Epidermal melanocyte (primary cell): ENCODE results near the gene CNNM2.
"Not testable (repeated sequence)": the region's sequence is repeated elsewhere in the genome, so short reads cannot be mapped to it uniquely, and the experiment has no call there.

ENCODE experiments used
- DNase-seq: peaks from one replicate; pipeline ENCODE4 v3.0.0; 2011; ENCODE audit warnings: low spot score; ENCODE audit not compliant: insufficient read length

CNNM2 gene

DNA sequence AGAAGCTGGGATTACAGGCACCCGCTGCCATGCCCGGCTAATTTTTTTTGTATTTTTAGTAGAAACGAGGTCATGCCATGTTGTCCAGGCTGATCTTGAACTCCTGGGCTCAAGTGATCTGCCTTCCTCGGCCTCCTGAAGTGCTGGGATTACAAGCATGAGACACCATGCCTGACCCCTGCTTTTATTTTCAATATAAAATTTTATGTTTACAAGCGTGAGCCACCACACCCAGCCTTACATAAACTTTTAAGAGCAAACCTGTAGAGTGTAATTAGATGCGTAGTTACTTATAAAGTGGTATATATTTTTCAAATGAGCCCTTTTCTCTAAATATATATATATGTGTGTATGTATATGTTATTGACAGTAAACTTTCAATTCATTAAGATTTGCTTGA lies 8.7 kb downstream of the CNNM2 start:
- no peak for DNase-seq

DNA sequence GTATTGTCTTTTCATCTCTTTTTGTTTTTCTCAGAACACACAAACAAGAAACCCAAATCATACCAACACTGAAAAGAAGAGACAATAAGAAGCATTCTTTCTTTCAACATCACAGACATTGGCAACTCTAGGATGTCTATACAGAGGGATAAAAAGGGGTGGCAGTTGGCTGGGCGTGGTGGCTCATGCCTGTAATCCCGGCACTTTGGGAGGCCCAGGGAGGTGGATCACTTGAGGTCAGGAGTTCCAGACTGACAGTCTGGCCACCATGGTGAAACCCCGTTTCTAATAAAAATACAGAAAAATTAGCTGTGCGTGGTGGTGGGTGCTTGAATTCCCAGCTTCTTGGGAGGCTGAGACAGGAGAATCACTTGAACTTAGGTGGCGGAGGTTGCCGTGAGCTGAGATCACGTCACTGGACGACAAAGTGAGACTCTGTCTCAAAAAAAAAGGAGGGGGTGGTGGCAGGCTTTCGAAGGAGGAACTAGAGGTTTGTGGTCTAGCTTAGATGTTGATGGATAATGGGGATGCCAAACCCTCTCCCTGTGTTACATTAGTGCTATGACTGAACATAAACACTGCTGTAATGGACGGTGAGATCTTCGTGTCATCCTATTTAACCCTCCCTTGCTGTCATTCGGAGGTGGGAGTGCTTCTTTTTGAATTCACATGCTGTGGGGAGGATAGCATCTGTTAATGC lies 9.4 kb downstream of the CNNM2 start:
- no peak for DNase-seq

- not testable (repeated sequence) for DNase-seq
Measured at GRCh38 chr10:102928442-102928841, 10.3 kb downstream of the CNNM2 start.

GRCh38 chr10:102930720-102931119 lies 12.6 kb downstream of the CNNM2 start:
- no peak for DNase-seq

GRCh38 chr10:102931643-102932042 lies 13.5 kb downstream of the CNNM2 start:
- no peak for DNase-seq

GRCh38 chr10:102935505-102935904 lies 17.4 kb downstream of the CNNM2 start:
- DNase-seq: no peak

DNA sequence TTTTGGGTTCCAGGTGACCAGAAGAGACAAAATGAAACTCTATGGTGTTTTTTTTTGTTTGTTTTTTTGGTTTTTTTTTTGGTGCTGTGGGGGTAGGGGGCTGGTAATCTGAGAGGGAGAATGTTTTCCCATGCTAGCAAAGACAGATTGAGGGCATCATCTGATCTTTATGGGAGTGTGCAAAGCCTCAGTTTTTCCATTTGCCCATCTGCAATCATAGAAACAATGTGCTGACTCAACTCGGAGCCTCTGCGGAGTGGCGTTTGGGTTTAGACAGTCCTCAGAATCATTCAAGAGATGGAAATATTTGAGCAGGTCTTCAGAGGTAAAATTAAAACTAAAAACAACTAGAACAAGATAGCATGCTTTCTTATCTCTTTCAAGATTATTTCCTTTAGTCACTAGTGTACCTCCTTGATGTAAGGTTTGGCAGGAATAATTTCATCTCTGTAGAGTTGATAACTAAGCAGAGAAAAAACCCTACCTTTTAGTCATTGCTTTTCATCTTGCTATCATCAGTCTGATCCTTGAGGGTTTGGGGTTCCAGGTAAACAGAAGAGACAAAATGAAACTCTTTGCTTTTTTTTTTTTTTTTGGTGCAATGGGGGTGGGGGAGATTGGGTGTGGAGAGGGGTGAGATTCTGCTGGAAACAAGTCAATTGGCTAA lies 18.0 kb downstream of the CNNM2 start:
- DNase-seq: no peak

DNA sequence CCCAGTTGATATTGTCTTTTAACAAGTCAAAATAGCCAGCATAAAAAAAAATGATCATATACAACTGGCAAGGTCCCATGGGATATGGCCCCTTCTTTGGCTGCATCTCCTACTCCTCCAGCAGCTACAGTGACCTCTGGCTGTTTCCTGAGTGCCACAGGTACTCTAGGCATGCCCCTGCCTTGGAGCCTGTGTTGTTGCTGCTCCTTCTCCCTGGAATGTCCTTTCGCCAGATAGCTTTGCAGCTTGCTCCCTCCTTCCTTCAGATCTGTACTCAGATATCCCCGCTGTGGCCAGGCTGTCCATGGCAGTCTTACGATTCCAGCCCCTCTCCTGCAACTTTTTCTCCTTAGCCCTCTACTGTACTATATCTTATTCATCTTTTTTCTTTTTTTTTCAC lies 23.3 kb downstream of the CNNM2 start:
- DNase-seq: no peak

GRCh38 chr10:102945449-102945848 lies 27.4 kb downstream of the CNNM2 start:
- no peak for DNase-seq

- DNase-seq: no peak
Measured at GRCh38 chr10:102945962-102946361, 27.9 kb downstream of the CNNM2 start.

GRCh38 chr10:102946992-102947391 lies 28.9 kb downstream of the CNNM2 start:
- no peak for DNase-seq

DNA sequence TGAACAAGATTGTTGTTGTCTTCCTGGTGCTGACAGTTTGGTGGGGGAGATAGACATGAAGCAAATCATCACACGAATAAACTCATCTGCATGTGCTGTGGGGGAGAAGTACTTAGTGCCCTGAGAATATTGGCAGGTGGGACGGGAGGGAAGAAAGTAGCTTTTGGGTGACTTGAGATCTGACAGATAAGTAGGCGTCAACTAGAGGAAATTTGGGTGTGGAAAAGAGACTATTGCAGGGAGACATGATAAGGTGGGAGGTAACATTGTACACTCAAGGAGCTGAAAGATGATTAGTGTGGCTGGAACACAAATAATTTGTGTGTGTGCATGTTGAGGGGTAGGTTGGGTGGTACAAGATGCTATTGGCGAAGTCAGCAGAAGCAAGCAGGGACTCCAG lies 30.1 kb downstream of the CNNM2 start:
- DNase-seq: no peak

GRCh38 chr10:102948786-102949185 lies 30.7 kb downstream of the CNNM2 start:
- no peak for DNase-seq

DNA sequence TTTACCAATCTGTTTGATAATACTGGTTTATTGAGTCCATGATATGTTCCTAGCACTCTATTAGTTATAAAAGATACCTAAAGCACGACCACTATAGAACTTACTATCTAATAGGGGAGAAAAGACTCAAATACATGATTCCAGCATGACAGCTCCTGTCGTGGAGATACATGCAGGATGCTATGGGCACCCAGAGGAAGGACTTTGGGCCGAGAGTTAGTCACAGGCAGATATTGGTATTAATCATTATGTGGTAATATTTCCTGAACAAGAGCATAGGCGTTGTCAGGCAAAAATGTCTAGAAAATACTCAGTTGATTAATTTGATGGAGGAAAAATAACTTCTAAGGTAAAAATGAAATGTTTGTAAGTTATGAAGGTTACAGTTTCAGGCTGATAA lies 31.8 kb downstream of the CNNM2 start:
- no peak for DNase-seq

DNA sequence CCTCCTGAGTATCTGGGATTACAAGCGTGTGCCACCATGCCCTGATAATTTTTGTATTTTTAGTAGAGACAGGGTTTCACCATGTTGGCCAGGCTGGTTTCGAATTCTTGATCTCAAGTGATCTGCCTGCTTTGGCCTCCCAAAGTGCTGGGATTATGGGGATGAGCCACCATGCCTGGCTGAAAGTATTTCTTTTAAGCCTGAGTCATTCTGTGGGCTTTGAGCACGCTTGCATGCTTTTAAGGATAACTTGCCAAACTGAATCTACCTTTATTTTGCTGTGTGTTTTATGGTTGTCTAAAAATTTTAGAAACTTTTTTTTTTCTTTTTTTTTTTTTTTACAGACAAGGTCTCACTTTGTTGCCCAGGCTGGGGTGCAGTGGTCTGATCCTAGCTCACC lies 33.2 kb downstream of the CNNM2 start:
- no peak for DNase-seq

DNA sequence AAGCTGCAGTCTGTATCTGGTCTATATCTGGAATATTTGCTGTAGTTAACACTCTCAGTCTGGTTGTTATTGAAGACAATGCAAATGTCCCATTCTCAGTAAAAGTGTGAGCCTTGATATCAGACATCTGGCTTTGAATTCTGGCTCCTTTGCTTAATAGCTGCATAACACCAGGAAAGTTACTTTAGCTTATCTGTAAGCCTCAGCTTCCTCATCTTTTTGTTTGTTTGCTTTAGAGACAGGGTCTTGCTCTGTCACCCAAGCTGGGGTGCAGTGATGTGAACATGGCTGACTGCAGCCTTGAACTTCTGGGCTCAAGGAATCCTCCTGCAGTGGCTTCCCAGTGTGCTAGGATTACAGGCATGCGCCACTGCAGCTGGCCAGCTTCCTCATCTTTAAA lies 41.3 kb downstream of the CNNM2 start:
- DNase-seq: no peak

DNA sequence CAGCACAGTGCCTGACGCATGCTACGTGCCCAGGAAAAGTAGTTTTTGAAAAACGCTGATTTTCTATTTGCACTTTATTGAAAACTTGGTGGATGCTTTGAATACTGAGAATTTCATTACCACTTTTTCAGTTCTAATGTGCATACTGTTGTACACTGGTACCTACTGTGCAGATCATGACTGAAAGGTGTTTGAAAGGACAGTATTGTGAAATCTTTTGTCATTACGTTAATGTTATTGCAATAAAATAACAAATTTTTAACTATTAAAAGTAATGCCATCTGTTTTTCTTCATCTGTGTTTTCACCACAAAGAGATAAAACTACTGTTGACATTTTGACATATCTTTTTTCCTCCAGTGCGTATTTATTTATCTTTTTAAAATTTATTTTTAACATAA lies 42.1 kb downstream of the CNNM2 start:
- no peak for DNase-seq

- DNase-seq: no peak
Measured at GRCh38 chr10:102962267-102962666, 44.2 kb downstream of the CNNM2 start.

- DNase-seq: no peak
Measured at GRCh38 chr10:102962951-102963755, 45.1 kb downstream of the CNNM2 start.

DNA sequence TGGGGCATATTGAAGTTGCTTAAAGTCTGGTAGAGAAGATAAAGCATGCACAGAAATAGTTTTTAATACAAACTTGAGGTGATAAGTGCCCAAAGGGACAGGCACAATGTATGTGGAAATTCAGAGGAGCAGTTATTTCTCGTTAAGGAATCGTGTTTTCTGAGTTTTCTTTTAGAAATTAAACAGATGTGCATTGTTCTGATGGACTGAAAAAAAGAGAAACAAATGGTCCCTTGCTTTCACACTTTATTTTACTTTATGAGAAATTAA lies 45.6 kb downstream of the CNNM2 start:
- DNase-seq: no peak

DNA sequence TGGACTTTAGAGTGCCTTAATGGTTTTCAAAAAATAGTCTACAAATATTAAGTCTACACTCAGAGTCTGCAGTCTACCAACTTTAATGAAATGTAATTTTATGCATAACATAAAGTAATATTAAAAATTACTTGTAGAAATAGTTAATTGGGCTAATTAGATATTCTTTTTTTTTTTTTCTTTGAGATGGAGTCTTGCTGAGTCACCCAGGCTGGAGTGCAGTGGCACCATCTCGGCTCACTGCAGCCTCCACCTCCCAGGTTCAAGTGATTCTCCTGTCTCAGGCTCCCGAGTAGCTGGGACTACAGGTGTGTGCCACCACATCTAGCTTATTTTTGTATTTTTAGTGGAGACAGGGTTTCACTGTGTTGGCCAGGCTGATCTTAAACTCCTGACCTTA lies 46.0 kb downstream of the CNNM2 start:
- DNase-seq: not testable (repeated sequence)

DNA sequence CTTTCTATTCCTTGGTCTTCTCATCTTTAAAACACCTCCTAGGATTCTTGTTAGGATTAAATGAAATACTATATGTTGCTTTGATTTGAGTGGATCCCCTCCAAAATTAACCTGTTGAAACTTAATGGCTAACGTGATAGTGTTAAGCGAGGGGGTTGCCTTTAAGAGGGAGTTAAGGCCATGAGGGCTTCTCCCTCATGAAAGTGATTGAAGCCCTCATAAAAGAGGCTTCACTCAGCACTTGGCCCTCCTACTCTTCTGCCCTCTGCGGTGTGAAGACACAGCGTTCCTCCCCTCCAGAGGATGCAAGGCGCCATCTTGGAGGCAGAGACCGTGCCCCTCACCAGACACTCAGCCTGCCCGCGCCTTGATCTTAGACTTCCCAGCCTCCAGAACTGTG lies 46.6 kb downstream of the CNNM2 start:
- DNase-seq: no peak
